ENCODE results near the gene KIF5A.
"Not testable (repeated sequence)": the region's sequence is repeated elsewhere in the genome, so short reads cannot be mapped to it uniquely, and the experiment has no call there.

Gene KIF5A

GRCh38 chr12:57549909-57550640 is at the start of gene KIF5A:
Gene KIF5A, plus strand, starts transcription at chr12:57550044. Its CDS starts 228 bp downstream, at chr12:57550272.
- peak; percentile 28 to 44 (median 40) for DNase-seq (ENCODE audit: low read depth in 2 of 3, low spot score in 1 of 3)

GRCh38 chr12:57500213-57500612 is 49.6 kb upstream of the KIF5A start:
- DNase-seq (ENCODE audit: low read depth in 2 of 3, low spot score in 1 of 3): no peak

DNA sequence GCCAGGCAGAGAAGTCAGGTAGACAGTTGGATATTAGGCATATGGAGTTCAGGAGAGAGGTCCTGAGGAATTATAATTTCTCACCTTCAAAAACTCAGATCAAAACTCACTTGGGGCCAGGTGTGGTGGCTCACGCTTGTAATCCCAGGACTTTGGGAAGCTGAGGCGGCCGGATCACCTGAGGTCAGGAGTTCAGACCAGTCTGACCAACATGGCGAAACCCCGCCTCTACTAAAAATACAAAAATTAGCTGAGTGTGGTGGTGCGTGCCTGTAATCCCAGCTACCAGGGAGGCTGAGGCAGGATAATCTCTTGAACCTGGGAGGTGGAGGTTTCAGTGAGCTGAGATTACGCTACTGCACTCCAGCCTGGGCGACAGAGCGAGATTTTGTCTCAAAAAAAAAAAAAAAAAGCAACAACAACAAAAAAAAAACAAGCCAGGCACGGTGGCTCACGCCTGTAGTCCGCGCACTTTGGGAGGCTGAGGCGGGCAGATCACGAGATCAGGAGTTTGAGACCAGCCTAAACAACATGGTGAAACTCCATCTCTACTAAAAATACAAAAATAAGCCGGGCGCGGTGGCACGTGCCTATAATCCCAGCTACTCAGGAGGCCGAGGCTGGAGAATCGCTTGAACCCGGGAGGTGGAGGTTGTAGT is 47.4 kb upstream of the KIF5A start:
- DNase-seq (ENCODE audit: low read depth in 2 of 3, low spot score in 1 of 3): not testable (repeated sequence)

GRCh38 chr12:57506541-57506940 is 43.3 kb upstream of the KIF5A start:
- DNase-seq (ENCODE audit: low read depth in 2 of 3, low spot score in 1 of 3): not testable (repeated sequence)

DNA sequence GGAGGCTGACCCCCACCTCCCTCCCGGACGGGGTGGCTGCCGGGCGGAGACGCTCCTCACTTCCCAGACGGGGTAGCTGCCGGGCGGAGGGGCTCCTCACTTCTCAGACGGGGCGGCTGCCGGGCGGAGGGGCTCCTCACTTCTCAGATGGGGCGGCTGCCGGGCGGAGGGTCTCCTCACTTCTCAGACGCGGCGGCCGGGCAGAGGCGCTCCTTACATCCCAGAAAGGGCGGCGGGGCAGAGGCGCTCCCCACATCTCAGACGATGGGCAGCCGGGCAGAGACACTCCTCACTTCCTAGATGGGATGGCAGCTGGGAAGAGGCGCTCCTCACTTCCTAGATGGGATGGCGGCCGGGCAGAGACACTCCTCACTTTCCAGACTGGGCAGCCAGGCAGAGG is 42.0 kb upstream of the KIF5A start:
- DNase-seq (ENCODE audit: low read depth in 2 of 3, low spot score in 1 of 3): not testable (repeated sequence)

- no peak for DNase-seq (ENCODE audit: low read depth in 2 of 3, low spot score in 1 of 3)
Measured at GRCh38 chr12:57511161-57511560, 38.7 kb upstream of the KIF5A start.

- no peak for DNase-seq (ENCODE audit: low read depth in 2 of 3, low spot score in 1 of 3)
Measured at GRCh38 chr12:57511588-57512325, 38.1 kb upstream of the KIF5A start.

DNA sequence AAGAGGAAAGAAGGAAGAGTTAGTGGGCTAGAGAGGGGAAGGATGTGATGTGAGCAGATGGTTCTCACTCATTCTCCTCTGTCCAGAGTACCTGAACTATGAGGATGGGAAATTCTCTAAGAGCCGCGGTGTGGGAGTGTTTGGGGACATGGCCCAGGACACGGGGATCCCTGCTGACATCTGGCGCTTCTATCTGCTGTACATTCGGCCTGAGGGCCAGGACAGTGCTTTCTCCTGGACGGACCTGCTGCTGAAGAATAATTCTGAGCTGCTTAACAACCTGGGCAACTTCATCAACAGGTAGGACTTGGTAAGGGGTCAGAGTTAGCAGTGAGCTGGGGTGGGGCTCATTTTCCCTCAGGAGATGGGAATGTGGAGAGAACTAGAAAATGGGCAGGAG is 37.2 kb upstream of the KIF5A start:
- DNase-seq (ENCODE audit: low read depth in 2 of 3, low spot score in 1 of 3): no peak

DNA sequence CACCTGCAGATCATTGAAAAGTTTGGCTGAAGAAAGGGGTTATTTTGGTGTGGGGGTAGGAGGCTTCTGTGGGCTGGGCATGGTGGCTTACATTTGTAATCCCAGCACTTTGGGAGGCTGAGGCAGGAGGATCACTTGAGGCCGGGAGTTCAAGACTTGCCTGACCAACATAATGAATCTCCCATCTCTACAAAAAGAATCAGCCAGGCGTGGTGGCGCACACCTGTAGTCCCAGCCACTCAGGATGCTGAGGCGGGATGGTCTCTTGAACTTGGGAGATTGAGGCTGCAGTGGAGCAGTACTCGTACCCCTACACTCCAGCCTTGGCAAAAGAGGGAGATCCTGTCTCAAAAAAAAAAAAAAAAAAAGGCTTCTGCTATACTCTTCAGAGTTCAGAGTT is 36.6 kb upstream of the KIF5A start:
- DNase-seq (ENCODE audit: low read depth in 2 of 3, low spot score in 1 of 3): no peak

- DNase-seq (ENCODE audit: low read depth in 2 of 3, low spot score in 1 of 3): not testable (repeated sequence)
Measured at GRCh38 chr12:57513677-57514076, 36.2 kb upstream of the KIF5A start.

GRCh38 chr12:57514246-57514645 is 35.6 kb upstream of the KIF5A start:
- DNase-seq (ENCODE audit: low read depth in 2 of 3, low spot score in 1 of 3): not testable (repeated sequence)

DNA sequence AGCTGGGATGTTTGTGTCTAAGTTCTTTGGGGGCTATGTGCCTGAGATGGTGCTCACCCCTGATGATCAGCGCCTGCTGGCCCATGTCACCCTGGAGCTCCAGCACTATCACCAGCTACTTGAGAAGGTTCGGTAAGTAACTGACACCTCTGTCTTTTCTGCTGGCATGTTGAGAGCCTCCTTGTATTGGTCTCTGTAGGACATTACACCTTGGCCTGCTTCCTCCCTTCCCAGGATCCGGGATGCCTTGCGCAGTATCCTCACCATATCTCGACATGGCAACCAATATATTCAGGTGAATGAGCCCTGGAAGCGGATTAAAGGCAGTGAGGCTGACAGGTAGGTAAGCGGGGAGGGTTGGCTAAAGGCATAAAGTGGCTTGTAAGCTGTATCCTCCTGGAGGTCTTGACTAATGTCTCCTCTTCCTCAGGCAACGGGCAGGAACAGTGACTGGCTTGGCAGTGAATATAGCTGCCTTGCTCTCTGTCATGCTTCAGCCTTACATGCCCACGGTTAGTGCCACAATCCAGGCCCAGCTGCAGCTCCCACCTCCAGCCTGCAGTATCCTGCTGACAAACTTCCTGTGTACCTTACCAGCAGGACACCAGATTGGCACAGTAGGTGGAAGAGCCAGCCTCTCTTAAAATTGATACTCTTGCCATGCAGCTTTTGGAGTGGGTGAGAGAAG is 35.0 kb upstream of the KIF5A start:
- no peak for DNase-seq (ENCODE audit: low read depth in 2 of 3, low spot score in 1 of 3)

DNA sequence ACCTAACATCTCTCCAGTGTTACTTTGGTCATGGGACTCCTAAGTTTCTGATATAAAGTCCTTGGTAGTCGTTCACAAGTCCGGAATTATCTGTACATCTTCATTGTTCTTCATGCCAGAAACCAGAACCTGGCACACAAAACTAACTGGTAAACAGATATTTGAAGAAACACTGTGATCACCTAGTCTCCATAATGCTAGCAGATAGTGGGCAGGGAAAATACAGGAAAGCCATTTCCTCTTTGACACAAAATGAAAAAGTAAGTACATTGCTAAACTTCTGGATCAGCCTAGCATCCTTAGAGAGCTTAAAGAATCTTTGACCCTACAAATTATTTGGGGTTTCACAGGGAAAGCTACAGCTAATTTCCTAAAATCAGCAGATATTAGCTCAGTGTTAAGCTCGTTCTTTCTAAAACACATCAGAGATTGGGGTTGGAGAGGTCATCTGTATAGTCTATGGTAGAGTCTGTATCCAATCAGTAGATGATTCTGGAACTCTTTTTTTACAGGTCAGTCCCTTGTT is 34.4 kb upstream of the KIF5A start:
- no peak for DNase-seq (ENCODE audit: low read depth in 2 of 3, low spot score in 1 of 3)

- no peak for DNase-seq (ENCODE audit: low read depth in 2 of 3, low spot score in 1 of 3)
Measured at GRCh38 chr12:57515934-57516541, 33.8 kb upstream of the KIF5A start.

DNA sequence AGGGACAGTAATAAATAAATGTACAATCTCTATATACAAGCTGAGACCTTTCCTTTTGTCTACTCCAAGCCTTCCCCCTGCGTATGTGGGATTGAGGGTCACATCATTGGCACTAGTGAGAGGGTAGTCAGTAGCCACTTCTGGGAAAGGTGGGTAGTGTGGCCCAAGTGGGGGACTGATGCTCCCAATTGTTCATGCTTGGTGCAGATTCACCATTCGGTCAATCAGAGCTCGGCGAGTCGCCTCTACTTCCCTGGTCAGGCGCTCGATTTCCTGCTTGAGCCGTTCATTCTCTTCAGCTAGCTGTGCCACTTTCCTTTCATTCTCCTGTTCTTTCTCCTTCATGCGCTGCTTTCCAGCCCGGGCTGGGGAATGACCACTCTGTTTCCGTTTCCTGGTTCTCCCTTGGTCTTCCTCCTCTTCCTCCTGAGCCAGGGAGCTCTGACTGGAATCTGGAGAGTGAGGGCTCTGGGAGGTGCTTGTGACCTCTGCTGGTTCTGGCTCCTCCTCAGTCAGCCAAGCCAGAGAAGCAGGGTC is 33.2 kb upstream of the KIF5A start:
- DNase-seq (ENCODE audit: low read depth in 2 of 3, low spot score in 1 of 3): no peak

DNA sequence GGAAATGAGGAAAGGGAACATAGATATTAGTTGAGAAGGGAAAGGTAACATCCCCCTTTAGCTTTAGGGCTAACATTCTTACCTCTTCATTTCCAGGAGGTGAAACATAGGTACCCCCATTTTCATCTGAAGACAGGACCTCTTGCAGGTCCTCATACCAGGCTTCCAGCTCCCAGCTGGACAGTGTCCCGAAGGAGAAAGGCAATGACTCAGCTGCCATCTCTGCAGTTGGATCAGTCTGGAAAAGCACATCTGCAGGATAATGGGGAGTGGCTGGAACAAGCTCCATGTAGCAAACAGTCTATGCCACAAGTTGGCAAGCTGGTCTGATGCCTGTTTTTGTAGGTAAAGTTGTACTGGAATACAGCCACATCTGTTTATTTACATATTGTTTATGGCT is 32.7 kb upstream of the KIF5A start:
- DNase-seq (ENCODE audit: low read depth in 2 of 3, low spot score in 1 of 3): no peak

- not testable (repeated sequence) for DNase-seq (ENCODE audit: low read depth in 2 of 3, low spot score in 1 of 3)
Measured at GRCh38 chr12:57517718-57518117, 32.1 kb upstream of the KIF5A start.

DNA sequence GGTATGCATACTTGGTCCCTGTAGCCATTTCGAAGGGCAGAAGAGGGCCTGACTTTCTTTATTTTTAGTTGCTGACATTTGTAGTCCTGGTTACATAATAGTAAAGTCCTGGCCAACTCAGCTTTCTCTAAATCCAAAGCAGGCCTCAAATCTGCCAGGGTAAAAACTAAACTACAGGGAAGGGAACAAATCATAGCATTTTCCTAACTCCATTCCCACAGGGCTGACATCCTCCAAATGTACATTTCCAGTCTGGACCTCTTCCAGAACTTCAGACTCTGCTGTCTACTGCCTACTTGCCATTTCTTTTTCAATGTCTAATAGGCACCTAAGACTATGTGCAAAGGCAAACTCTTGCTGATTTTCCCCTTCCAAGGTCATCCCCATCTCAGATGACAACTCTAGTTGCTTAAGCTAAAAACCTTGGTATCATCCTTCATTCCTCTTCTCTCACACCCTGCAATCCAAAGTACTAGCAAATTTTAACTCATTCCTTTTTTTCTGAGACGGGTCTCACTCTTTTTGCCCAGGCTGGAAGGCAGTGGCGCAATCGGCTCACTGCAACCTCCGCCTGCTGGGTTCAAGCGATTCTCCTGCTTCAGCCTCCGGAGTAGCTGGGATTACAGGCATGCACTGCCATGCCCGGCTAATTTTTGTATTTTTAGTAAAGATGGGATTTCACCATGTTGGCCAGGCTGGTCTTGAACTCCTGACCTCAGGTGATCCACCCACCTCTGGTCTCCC is 31.5 kb upstream of the KIF5A start:
- DNase-seq (ENCODE audit: low read depth in 2 of 3, low spot score in 1 of 3): no peak

- peak in 1 of 3 donors; percentile 15 for DNase-seq (ENCODE audit: low read depth in 2 of 3, low spot score in 1 of 3)
Measured at GRCh38 chr12:57518920-57519795, 30.7 kb upstream of the KIF5A start.

All from stimulated activated CD4-positive, alpha-beta T cell treated with anti-CD3 and anti-CD28 coated beads, Interleukin-12 subunit alpha, Interleukin-12 subunit beta, amount 100 ng/mL, for 48 hours (primary cell).